ENCODE results near the gene SERINC5. TPM values are rescaled to one million over a fixed set of nuclear protein-coding genes. Genes with fewer than 3 reads are reported as not detected.

SERINC5 gene
- total RNA-seq, 5 donors from 2014 or later (not counting 1 experiment from before 2014, with no cell fraction given): 109 to 170 (median 112) TPM

- Mint-ChIP-seq H3K4me1 (peaks cover 89 to 95% (median 94%) of the 10 kb centered on the region in 3 donors), H3K9me3 (peaks cover 0 to 5% (median 0%) of the 10 kb centered on the region in 3 donors), H3K27me3 (no peaks in the 10 kb centered on the region), H3K36me3 (peaks cover 27% of the 10 kb centered on the region), H3K27ac (peak overlapping the region; percentile 92 to 94), H3K4me3 (peak overlapping the region; percentile 62 to 74 (median 73))
- H3K4me1 ChIP-seq (ENCODE audit: control insufficient read depth in 1 of 2, extremely low read depth in 1 of 2, insufficient read depth in 2 of 2, low read length in 2 of 2): peaks cover 48 to 77% of the 10 kb centered on the region in 2 experiments
- peak in 2 of 35 experiments; percentile 16 to 18 for DNase-seq
- H3K36me3 ChIP-seq (ENCODE audit: control insufficient read depth in 2 of 2, extremely low read depth in 1 of 2, insufficient read depth in 1 of 2, low read length in 1 of 2): peaks cover 3 to 17% of the 10 kb centered on the region in 2 donors
- peak overlapping the region; percentile 10 for H3K27ac ChIP-seq (ENCODE audit: low read length)
- ChIA-PET CTCF (interaction anchor here (0.6 to 1.4 kb wide), 6 partner anchors 10 to 237 kb away, joined by 3 to 7 read pairs (median 4); no protein-coding TSS in a partner anchor), POLR2A (interaction anchor here (0.7 to 1.6 kb wide), 3 partner anchors 9 to 195 kb away, joined by 3 to 4 read pairs (median 3); no protein-coding TSS in a partner anchor)
- H3K9me3 ChIP-seq: no peaks in the 10 kb centered on the region
- no peaks in the 10 kb centered on the region for H3K27me3 ChIP-seq (replicated peaks in 1 of 2; ENCODE audit: control insufficient read depth in 2 of 2, extremely low read depth in 1 of 2, insufficient read depth in 2 of 2, low read length in 1 of 2)
- ATAC-seq (replicated peaks in 1 of 4): peak in 3 of 4 experiments; percentile 21 to 46 (median 24)
- WGBS (ENCODE audit: insufficient coverage): 79% methylated on average over 5 of the region's 12 CpGs
- no peak overlapping the region for H3K4me3 ChIP-seq (ENCODE audit: control insufficient read depth in 1 of 2, extremely low read depth in 1 of 2, low read length in 1 of 2)
Observed at GRCh38 chr5:80216753-80217596, 38.9 kb downstream of the SERINC5 start.

GRCh38 chr5:80216096-80216495 lies 39.8 kb downstream of the SERINC5 start:
- WGBS (ENCODE audit: insufficient coverage): 72% methylated on average over 4 of the region's 8 CpGs
- Mint-ChIP-seq H3K9me3 (peaks cover 0 to 5% (median 0%) of the 10 kb centered on the region in 3 donors), H3K36me3 (peaks cover 26% of the 10 kb centered on the region), H3K4me3 (peak overlapping the region; percentile 62 to 74 (median 64)), H3K4me1 (peaks cover 91 to 96% (median 95%) of the 10 kb centered on the region in 3 donors), H3K27ac (peak overlapping the region; percentile 92), H3K27me3 (no peaks in the 10 kb centered on the region)
- Histone ChIP-seq H3K27ac (ENCODE audit: low read length) (peak overlapping the region; percentile 1), H3K4me3 (ENCODE audit: control insufficient read depth in 1 of 2, extremely low read depth in 1 of 2, low read length in 1 of 2) (no peak overlapping the region), H3K36me3 (ENCODE audit: control insufficient read depth in 2 of 2, extremely low read depth in 1 of 2, insufficient read depth in 1 of 2, low read length in 1 of 2) (peaks cover 3 to 17% of the 10 kb centered on the region in 2 donors), H3K9me3 (no peaks in the 10 kb centered on the region), H3K4me1 (ENCODE audit: control insufficient read depth in 1 of 2, extremely low read depth in 1 of 2, insufficient read depth in 2 of 2, low read length in 2 of 2) (peaks cover 53 to 81% of the 10 kb centered on the region in 2 experiments), H3K27me3 (replicated peaks in 1 of 2; ENCODE audit: control insufficient read depth in 2 of 2, extremely low read depth in 1 of 2, insufficient read depth in 2 of 2, low read length in 1 of 2) (no peaks in the 10 kb centered on the region)
- POLR2A ChIA-PET: no interaction called here
- ATAC-seq (replicated peaks in 1 of 4) (peak in 1 of 4 experiments; percentile 26), DNase-seq (no peak)
- CTCF ChIA-PET: interaction anchor here (0.6 to 1.0 kb wide), 2 partner anchors 11 to 12 kb away, joined by 3 to 5 read pairs; no protein-coding TSS in a partner anchor

GRCh38 chr5:80215523-80215922 lies 40.3 kb downstream of the SERINC5 start:
- Mint-ChIP-seq H3K4me3 (peak overlapping the region; percentile 44 to 74 (median 64)), H3K27me3 (no peaks in the 10 kb centered on the region), H3K27ac (peak overlapping the region; percentile 92), H3K36me3 (peaks cover 28% of the 10 kb centered on the region), H3K9me3 (peaks cover 0 to 5% (median 0%) of the 10 kb centered on the region in 3 donors), H3K4me1 (peaks cover 92 to 96% (median 95%) of the 10 kb centered on the region in 3 donors)
- Histone ChIP-seq H3K27ac (ENCODE audit: low read length) (peak overlapping the region; percentile 1), H3K4me3 (ENCODE audit: control insufficient read depth in 1 of 2, extremely low read depth in 1 of 2, low read length in 1 of 2) (no peak overlapping the region), H3K4me1 (ENCODE audit: control insufficient read depth in 1 of 2, extremely low read depth in 1 of 2, insufficient read depth in 2 of 2, low read length in 2 of 2) (peaks cover 56 to 81% of the 10 kb centered on the region in 2 experiments), H3K36me3 (ENCODE audit: control insufficient read depth in 2 of 2, extremely low read depth in 1 of 2, insufficient read depth in 1 of 2, low read length in 1 of 2) (peaks cover 3 to 14% of the 10 kb centered on the region in 2 donors), H3K9me3 (no peaks in the 10 kb centered on the region), H3K27me3 (replicated peaks in 1 of 2; ENCODE audit: control insufficient read depth in 2 of 2, extremely low read depth in 1 of 2, insufficient read depth in 2 of 2, low read length in 1 of 2) (no peaks in the 10 kb centered on the region)
- ChIA-PET CTCF (interaction anchor here in 1 of 2 donors (0.6 kb wide), 1 partner anchor 1209 kb away, joined by 3 read pairs; no protein-coding TSS in a partner anchor), POLR2A (interaction anchor here (0.5 to 1.4 kb wide), 2 partner anchors 23 to 30 kb away, joined by 3 to 4 read pairs; no protein-coding TSS in a partner anchor)
- DNase-seq (no peak), ATAC-seq (replicated peaks in 1 of 4) (no peak)
- 40% methylated on average over 1 of the region's 4 CpGs for WGBS (ENCODE audit: insufficient coverage)

- Mint-ChIP-seq H3K9me3 (peaks cover 0 to 5% (median 0%) of the 10 kb centered on the region in 3 donors), H3K4me1 (peaks cover 93 to 97% (median 96%) of the 10 kb centered on the region in 3 donors), H3K36me3 (peaks cover 30% of the 10 kb centered on the region), H3K27ac (peak overlapping the region; percentile 82 to 92), H3K27me3 (no peaks in the 10 kb centered on the region), H3K4me3 (peak overlapping the region in 2 of 3 donors; percentile 43 to 64)
- H3K4me1 ChIP-seq (ENCODE audit: control insufficient read depth in 1 of 2, extremely low read depth in 1 of 2, insufficient read depth in 2 of 2, low read length in 2 of 2): peaks cover 52 to 79% of the 10 kb centered on the region in 2 experiments
- H3K4me3 ChIP-seq (ENCODE audit: control insufficient read depth in 1 of 2, extremely low read depth in 1 of 2, low read length in 1 of 2): no peak overlapping the region
- H3K9me3 ChIP-seq: no peaks in the 10 kb centered on the region
- ATAC-seq (replicated peaks in 1 of 4) (no peak), DNase-seq (no peak)
- peaks cover 3 to 11% of the 10 kb centered on the region in 2 donors for H3K36me3 ChIP-seq (ENCODE audit: control insufficient read depth in 2 of 2, extremely low read depth in 1 of 2, insufficient read depth in 1 of 2, low read length in 1 of 2)
- H3K27ac ChIP-seq (ENCODE audit: low read length): peak overlapping the region; percentile 26
- H3K27me3 ChIP-seq (replicated peaks in 1 of 2; ENCODE audit: control insufficient read depth in 2 of 2, extremely low read depth in 1 of 2, insufficient read depth in 2 of 2, low read length in 1 of 2): no peaks in the 10 kb centered on the region
- CTCF ChIA-PET: interaction anchor here (0.5 to 1.4 kb wide), 2 partner anchors 71 to 122 kb away, joined by 3 to 5 read pairs; no protein-coding TSS in a partner anchor
- 66% methylated on average over 2 of the region's 3 CpGs for WGBS (ENCODE audit: insufficient coverage)
- POLR2A ChIA-PET: interaction anchor here in 1 of 2 donors (1.0 kb wide), 1 partner anchor 42 kb away, joined by 3 read pairs; the partner anchor contains the start of gene SERINC5
Observed at GRCh38 chr5:80213466-80213865, 42.4 kb downstream of the SERINC5 start.

- peak overlapping the region; percentile 37 for H3K27ac ChIP-seq (ENCODE audit: low read length)
- Mint-ChIP-seq H3K9me3 (peaks cover 0 to 5% (median 0%) of the 10 kb centered on the region in 3 donors), H3K27ac (peak overlapping the region; percentile 82 to 92), H3K4me1 (peaks cover 91 to 96% (median 95%) of the 10 kb centered on the region in 3 donors), H3K4me3 (peak overlapping the region; percentile 22 to 64 (median 37)), H3K36me3 (peaks cover 33% of the 10 kb centered on the region), H3K27me3 (no peaks in the 10 kb centered on the region)
- no peaks in the 10 kb centered on the region for H3K9me3 ChIP-seq
- no peaks in the 10 kb centered on the region for H3K27me3 ChIP-seq (replicated peaks in 1 of 2; ENCODE audit: control insufficient read depth in 2 of 2, extremely low read depth in 1 of 2, insufficient read depth in 2 of 2, low read length in 1 of 2)
- DNase-seq: no peak
- peaks cover 55 to 75% of the 10 kb centered on the region in 2 experiments for H3K4me1 ChIP-seq (ENCODE audit: control insufficient read depth in 1 of 2, extremely low read depth in 1 of 2, insufficient read depth in 2 of 2, low read length in 2 of 2)
- peak overlapping the region in 1 of 2 donors; percentile 7 for H3K4me3 ChIP-seq (ENCODE audit: control insufficient read depth in 1 of 2, extremely low read depth in 1 of 2, low read length in 1 of 2)
- CTCF ChIA-PET: interaction anchor here (0.5 to 1.4 kb wide), 7 partner anchors 12 to 488 kb away, joined by 3 to 5 read pairs (median 3); no protein-coding TSS in a partner anchor
- peak in 2 of 4 experiments; percentile 23 to 27 for ATAC-seq (replicated peaks in 1 of 4)
- H3K36me3 ChIP-seq (ENCODE audit: control insufficient read depth in 2 of 2, extremely low read depth in 1 of 2, insufficient read depth in 1 of 2, low read length in 1 of 2): peaks cover 3 to 11% of the 10 kb centered on the region in 2 donors
- POLR2A ChIA-PET: interaction anchor here (0.5 to 1.3 kb wide), 5 partner anchors 12 to 43 kb away, joined by 3 to 4 read pairs (median 3); partner anchors contain the start of gene SERINC5 (in 1 of the 2)
- 44% methylated on average over 1 of the region's 2 CpGs for WGBS (ENCODE audit: insufficient coverage)
Observed at GRCh38 chr5:80212171-80212667, 43.6 kb downstream of the SERINC5 start.

Measured in T-cell (primary cell).